ENCODE data around the gene KRTAP4-2. TPM values are rescaled to one million over a fixed set of nuclear protein-coding genes. Genes with fewer than 3 reads are reported as not detected.
"Not testable (repeated sequence)": the region's sequence is repeated elsewhere in the genome, so short reads cannot be mapped to it uniquely, and the experiment has no call there.

Gene KRTAP4-2
- total and polyA plus RNA-seq, 2 of the 13 experiments (the other 11 are each of a cell fraction or from before 2014, with no cell fraction given) = not detected

DNA sequence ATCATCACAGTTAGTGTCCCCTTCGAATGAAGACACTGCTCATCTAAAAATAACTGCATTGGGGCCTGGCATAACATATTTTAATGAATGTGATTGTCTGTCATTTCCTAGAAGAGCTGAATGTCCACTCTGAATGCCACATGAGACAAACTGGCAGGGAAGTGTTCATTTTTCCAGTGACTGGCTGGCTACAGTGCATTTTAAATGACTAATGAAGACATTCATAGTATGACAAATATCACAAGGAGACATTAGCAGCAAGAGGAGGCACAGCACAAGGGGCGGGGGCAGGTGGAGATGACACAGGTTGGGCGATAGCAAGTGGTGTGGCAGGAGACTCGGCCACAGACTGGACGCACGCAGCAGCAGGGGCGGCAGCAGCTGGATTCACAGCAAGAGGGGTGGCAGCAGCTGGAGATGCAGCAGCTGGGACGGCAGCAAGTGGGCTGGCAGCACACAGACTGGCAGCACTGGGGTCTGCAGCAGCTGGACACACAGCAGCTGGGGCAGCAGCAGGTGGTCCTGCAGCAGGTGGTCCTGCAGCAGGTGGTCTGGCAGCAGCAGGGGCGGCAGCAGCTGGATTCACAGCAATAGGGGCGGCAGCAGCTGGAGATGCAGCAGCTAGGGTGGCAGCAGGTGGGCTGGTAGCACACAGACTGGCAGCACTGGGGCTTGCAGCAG, 28.9 kb downstream of the KRTAP4-2 start:
- H3K9me3 ChIP-seq (ENCODE audit: low read length); H3K4me3 ChIP-seq (replicated peaks in 1 of 3; ENCODE audit: insufficient read depth in 1 of 3, low read depth in 2 of 3, low read length in 3 of 3); H3K4me1 ChIP-seq (ENCODE audit: insufficient read depth, low read length); ATAC-seq; BruUV-seq (replicated peaks); H3K9ac ChIP-seq (ENCODE audit: insufficient read depth, low read depth, low read length); FAIRE-seq; H3K27ac ChIP-seq (ENCODE audit: extremely low read length, insufficient read depth, low read length); POLR2A ChIA-PET; CTCF ChIA-PET (ENCODE audit: low intra/inter-chr PET ratio, low total read pairs); intact Hi-C loops (cut with micrococcal nuclease; ENCODE audit: unreplicated experiment); H3K79me2 ChIP-seq (ENCODE audit: insufficient read depth, low read length); H3K4me2 ChIP-seq (ENCODE audit: low read depth, low read length); DNase-seq (ENCODE audit: low spot score); H3K36me3 ChIP-seq (replicated peaks in 1 of 2; ENCODE audit: control insufficient read depth in 1 of 2, insufficient read depth in 2 of 2, low read length in 2 of 2); H2AFZ ChIP-seq (ENCODE audit: low read length); H4K20me1 ChIP-seq (ENCODE audit: insufficient read depth, low read length); H3K27me3 ChIP-seq (ENCODE audit: control insufficient read depth in 1 of 2, insufficient read depth in 2 of 2, low read length in 2 of 2); in situ Hi-C loops (cut with HindIII; ENCODE audit: extremely low pct_ligation_motif_present, low pct_unique_long_range_greater_than_20kb): not testable (repeated sequence)
- 33% methylated on average over 8 of the region's 10 CpGs for WGBS (ENCODE audit: low lambda C conversion rate)

DNA sequence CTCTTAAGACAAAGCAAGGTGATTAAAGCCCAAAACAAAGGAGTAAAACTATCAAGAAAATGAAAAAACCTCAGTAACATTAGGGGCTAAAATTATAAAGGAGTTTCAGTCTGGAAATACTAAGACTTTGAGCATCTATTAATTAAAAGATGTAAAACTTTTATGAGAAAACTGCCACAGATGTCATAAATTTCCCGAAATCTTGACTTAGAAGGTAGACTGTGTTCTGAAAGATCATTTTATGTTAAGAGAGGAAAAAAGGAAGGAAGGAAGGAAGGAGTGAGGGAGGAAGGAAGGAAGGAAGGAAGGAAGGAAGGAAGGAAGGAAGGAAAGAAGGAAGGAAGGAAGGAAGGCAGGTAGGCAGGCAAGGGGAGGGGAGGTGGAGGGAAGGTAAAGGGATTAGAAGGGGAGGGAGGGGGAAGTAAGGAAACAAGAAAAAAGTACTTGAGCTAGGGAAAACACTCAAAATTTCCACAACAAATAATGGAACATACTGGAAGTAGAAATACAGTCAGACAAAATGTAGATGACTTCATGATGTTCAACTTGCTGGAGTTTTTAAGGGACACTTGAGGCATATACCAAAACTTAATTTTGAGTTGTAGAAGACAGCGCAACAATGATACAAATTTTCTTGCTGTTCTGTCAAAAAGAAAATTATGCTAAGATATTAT, 30.4 kb downstream of the KRTAP4-2 start:
- TF ChIP-seq ZNF546 (CRISPR knock-in tag; conservative IDR thresholded peaks at IDR 0.05) (no peak), HNRNPK (IDR thresholded peaks at IDR 0.05; ENCODE audit: low read depth, low read length, poor library complexity, severe bottlenecking) (peak; percentile 85)
- WGBS (ENCODE audit: low lambda C conversion rate) = 51% methylated on average over 2 of the region's 2 CpGs
- Histone ChIP-seq H3K36me3 (replicated peaks in 1 of 2; ENCODE audit: control insufficient read depth in 1 of 2, insufficient read depth in 2 of 2, low read length in 2 of 2) (no peaks in the 10 kb centered on the region), H3K27me3 (ENCODE audit: control insufficient read depth in 1 of 2, insufficient read depth in 2 of 2, low read length in 2 of 2) (no peaks in the 10 kb centered on the region), H3K4me2 (ENCODE audit: low read depth, low read length) (no peak overlapping the region), H3K4me1 (ENCODE audit: insufficient read depth, low read length) (no peaks in the 10 kb centered on the region), H3K79me2 (ENCODE audit: insufficient read depth, low read length) (no peaks in the 10 kb centered on the region), H3K4me3 (replicated peaks in 1 of 3; ENCODE audit: insufficient read depth in 1 of 3, low read depth in 2 of 3, low read length in 3 of 3) (no peak overlapping the region), H3K27ac (ENCODE audit: extremely low read length, insufficient read depth, low read length) (no peak overlapping the region), H2AFZ (ENCODE audit: low read length) (no peak overlapping the region), H3K9me3 (ENCODE audit: low read length) (peaks cover 17% of the 10 kb centered on the region), H3K9ac (ENCODE audit: insufficient read depth, low read depth, low read length) (no peak overlapping the region), H4K20me1 (ENCODE audit: insufficient read depth, low read length) (no peaks in the 10 kb centered on the region)
- ChIA-PET POLR2A (no interaction called here), CTCF (ENCODE audit: low intra/inter-chr PET ratio, low total read pairs) (no interaction called here)
- in situ Hi-C loops (cut with HindIII; ENCODE audit: extremely low pct_ligation_motif_present, low pct_unique_long_range_greater_than_20kb) = no loop called here
- no TSS peak for BruUV-seq (replicated peaks)
- intact Hi-C loops (cut with micrococcal nuclease; ENCODE audit: unreplicated experiment) = no loop called here
- FAIRE-seq (no peak), ATAC-seq (no peak), DNase-seq (ENCODE audit: low spot score) (no peak)

All from HepG2 (cell line).